Endothelial cell of umbilical vein (primary cell): ENCODE data around the gene LCN15. TPM values are rescaled to one million over a fixed set of nuclear protein-coding genes. Genes with fewer than 3 reads are reported as not detected.

Source experiments
- BruUV-seq: library from RNA; stranded (reverse); fragments of 400-500 nt; replicated peaks from 2 replicates; lab custom pipeline; 2021; lab: Mats Ljungman, UMichigan
- CTCF ChIA-PET: fragments of 300-600, 350-600 bp; sonication (Branson Sonifier 250); formaldehyde crosslinking; loops from one replicate; lab custom pipeline; 2021; ENCODE audit warnings: antibody characterized with exemption, inconsistent platforms; lab: Charles Lee
- POLR2A ChIA-PET: fragments of 300-600, 350-600 bp; sonication (Branson Sonifier 250); formaldehyde crosslinking; loops from one replicate; lab custom pipeline; 2021; ENCODE audit warnings: antibody characterized with exemption, inconsistent platforms; lab: Charles Lee
- DNase-seq: peaks from one replicate; pipeline ENCODE4 v3.0.0-alpha.2; 2011; ENCODE audit warnings: low read depth, low spot score
- FAIRE-seq: peaks from 2 replicates; lab custom pipeline; 2011; peaks lifted over from hg19 to GRCh38; lab: Jason Lieb, UNC
- H2AFZ ChIP-seq: 2 replicates; pipeline ENCODE4 v1.6.0; 2012; ENCODE audit warnings: low read depth, low read length, control low read depth, inconsistent platforms
- H3K27ac ChIP-seq: 2 replicates; pipeline ENCODE4 v1.5.1; 2011; ENCODE audit warnings: low read depth, mild to moderate bottlenecking, control low read depth, low read length, moderate library complexity; ENCODE audit not compliant: insufficient read depth
- H3K27me3 ChIP-seq, 2 experiments: 2 replicates each; pipeline versions ENCODE4 v1.6.0 to v1.6.1; 2011; ENCODE audit warnings: low read length in 2 of 2, mixed read lengths in 1 of 2; ENCODE audit not compliant: control insufficient read depth in 2 of 2, insufficient read depth in 2 of 2
- H3K36me3 ChIP-seq, 2 experiments: 2 replicates in 1 of 2; 3 replicates in 1 of 2; pipeline ENCODE4 v1.5.1; 2011; ENCODE audit warnings: low read length in 2 of 2, mild to moderate bottlenecking in 1 of 2, moderate library complexity in 1 of 2; ENCODE audit not compliant: control insufficient read depth in 2 of 2, insufficient read depth in 2 of 2; ENCODE audit errors: extremely low read depth in 1 of 2
- H3K4me1 ChIP-seq: 3 replicates; pipeline ENCODE4 v1.5.1; 2011; ENCODE audit warnings: mild to moderate bottlenecking, low read length; ENCODE audit not compliant: control insufficient read depth, insufficient read depth; ENCODE audit errors: extremely low read depth
- H3K4me2 ChIP-seq: 2 replicates; pipeline ENCODE4 v1.6.1; 2011; ENCODE audit warnings: low read length, control low read depth, mixed read lengths; ENCODE audit not compliant: insufficient read depth
- H3K4me3 ChIP-seq, 3 experiments: fragments of 200-600 bp in 1 of 3; sonication (generic), shearing (Covaris generic) in 1 of 3; replicated peaks in 1 of 3; 2 replicates each; pipeline ENCODE4 v1.5.1; 2011 to 2016; ENCODE audit warnings: control low read depth in 3 of 3, low read length in 3 of 3, mild to moderate bottlenecking in 2 of 3, inconsistent platforms in 1 of 3, low read depth in 1 of 3, moderate library complexity in 1 of 3; ENCODE audit not compliant: insufficient read depth in 1 of 3
- H3K79me2 ChIP-seq: 2 replicates; pipeline ENCODE4 v1.6.0; 2012; ENCODE audit warnings: low read length, inconsistent platforms; ENCODE audit not compliant: control insufficient read depth, insufficient read depth
- H3K9ac ChIP-seq: replicated peaks from 2 replicates; pipeline ENCODE3; 2011; ENCODE audit warnings: low read length, control low read depth; ENCODE audit not compliant: insufficient read depth; ENCODE audit errors: extremely low read depth
- H3K9me1 ChIP-seq: replicated peaks from 3 replicates; pipeline ENCODE4 v1.6.0; 2011; ENCODE audit warnings: mild to moderate bottlenecking, low read length; ENCODE audit not compliant: control insufficient read depth, insufficient read depth; ENCODE audit errors: extremely low read depth
- H3K9me3 ChIP-seq: replicated peaks from 2 replicates; pipeline ENCODE4 v1.5.1; 2012; ENCODE audit warnings: low read length, inconsistent platforms; ENCODE audit not compliant: control insufficient read depth, insufficient read depth
- H4K20me1 ChIP-seq: replicated peaks from 2 replicates; pipeline ENCODE3; 2011; ENCODE audit warnings: mild to moderate bottlenecking, low read length; ENCODE audit not compliant: control insufficient read depth, insufficient read depth; ENCODE audit errors: extremely low read depth
- EZH2 ChIP-seq: IDR thresholded peaks from 2 replicates; pipeline ENCODE4 v1.6.1; 2012; ENCODE audit warnings: borderline replicate concordance, low read depth, mild to moderate bottlenecking, moderate library complexity, low read length, inconsistent platforms; ENCODE audit not compliant: severe bottlenecking
- FOS ChIP-seq: IDR thresholded peaks from 2 replicates; pipeline ENCODE4 v1.6.1; 2011; ENCODE audit warnings: mild to moderate bottlenecking, low read length, moderate library complexity, borderline replicate concordance; ENCODE audit not compliant: insufficient read depth
- GATA2 ChIP-seq: IDR thresholded peaks from 2 replicates; pipeline ENCODE4 v1.7.0; 2011; ENCODE audit warnings: low read depth, mild to moderate bottlenecking, moderate library complexity, mixed read lengths, low read length; ENCODE audit not compliant: insufficient read length, insufficient read depth
- JUN ChIP-seq: IDR thresholded peaks from 2 replicates; pipeline ENCODE4 v1.6.1; 2011; ENCODE audit warnings: borderline replicate concordance, low read depth; ENCODE audit not compliant: insufficient read length, insufficient read depth
- MYC ChIP-seq: IDR thresholded peaks from one replicate; pipeline ENCODE4 v1.6.1; 2011; ENCODE audit warnings: mild to moderate bottlenecking, low read depth, low read length
- POLR2A ChIP-seq: IDR thresholded peaks from 2 replicates; pipeline ENCODE4 v1.6.1; 2012; ENCODE audit warnings: low read depth, mild to moderate bottlenecking, control low read depth, low read length
- POLR2AphosphoS5 ChIP-seq: IDR thresholded peaks from 2 replicates; pipeline ENCODE4 v1.6.1; 2012; ENCODE audit warnings: low read depth, mild to moderate bottlenecking, control low read depth, low read length, moderate library complexity; ENCODE audit not compliant: insufficient read depth
- dilution Hi-C: fragments of 300-500 bp; cut with MboI; formaldehyde crosslinking; loops from one replicate; pipeline ENCODE4 v1.15.0; 2019; ENCODE audit warnings: low sequenced_read_pairs; ENCODE audit not compliant: extremely low pct_ligation_motif_present
- intact Hi-C: fragments of 100-400 bp; cut with micrococcal nuclease; formaldehyde crosslinking; loops from one replicate; pipeline ENCODE4 v1.10.0; 2022
- polyA plus RNA-seq, 4 experiments: library from polyadenylated mRNA; depleted of rRNA in 3 of 4; stranded (reverse) in 3 of 4; unstranded in 1 of 4; fragments of >200 nt; gene quantifications; 2 replicates each; pipeline versions ENCODE4 v1.2.1 to v1.2.3, GENCODE V29; 2011 to 2012; ENCODE audit warnings: missing spikeins in 1 of 4
- total RNA-seq: library from RNA; stranded (reverse); gene quantifications from 2 replicates; pipeline ENCODE4 v1.2.3, GENCODE V29; 2021
- TF ChIP-seq, protein P1 (sequence below), 2 donors: IDR thresholded peaks; 1 replicate in 1 of 2; 2 replicates in 1 of 2; pipeline ENCODE4 v1.5.1; 2011; ENCODE audit warnings: low read length in 2 of 2, mild to moderate bottlenecking in 2 of 2, moderate library complexity in 2 of 2, control low read depth in 1 of 2, inconsistent platforms in 1 of 2, low read depth in 1 of 2; ENCODE audit not compliant: insufficient read depth in 1 of 2; ENCODE audit errors: extremely low read depth in 1 of 2
- TF ChIP-seq, protein P2 (sequence below): IDR thresholded peaks from 2 replicates; pipeline ENCODE4 v1.6.1; 2011; ENCODE audit not compliant: insufficient read depth, insufficient read length

The LCN15 gene
- total and polyA plus RNA-seq, 2 donors (not counting 3 experiments of a cell fraction or from before 2014, with no cell fraction given) = not detected

DNA sequence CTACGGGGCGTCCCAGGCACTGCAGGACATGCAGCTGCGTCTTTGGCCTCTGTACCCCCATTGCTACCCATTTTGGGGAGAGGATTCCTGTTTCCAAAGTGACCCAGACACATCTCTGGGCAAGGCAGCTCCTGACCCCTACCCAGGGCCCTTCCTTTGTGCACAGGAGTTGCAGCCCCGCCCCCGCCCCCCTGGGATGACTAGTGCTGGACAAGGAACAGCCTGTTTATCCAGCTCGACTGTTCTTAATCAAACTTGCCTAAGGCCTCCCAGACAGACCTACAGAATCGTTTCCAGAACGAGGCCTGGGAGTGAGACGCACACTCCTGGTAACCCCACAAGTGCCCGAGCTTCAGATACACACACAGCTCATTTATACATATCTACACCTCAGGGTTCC is 38.7 kb downstream of the LCN15 start:
- ChIA-PET POLR2A (interaction anchor here (1.1 kb wide), 1 partner anchor 12 kb away, joined by 10 read pairs; no protein-coding TSS in a partner anchor), CTCF (interaction anchor here (0.6 to 0.9 kb wide), 2 partner anchors 10 to 12 kb away, joined by 3 read pairs; no protein-coding TSS in a partner anchor)
- FAIRE-seq (no peak), DNase-seq (peak; percentile 67)
- intact Hi-C loops (loop anchor here (2.0 to 5.0 kb wide), 2 partner anchors 53 to 67 kb away; partner anchors contain the start of gene TMEM141), dilution Hi-C loops (no loop called here)
- no peaks in the 10 kb centered on the region for H3K9me1 ChIP-seq
- H2AFZ ChIP-seq = no peak overlapping the region
- TF ChIP-seq EZH2 (no peak), MYC (no peak), GATA2 (no peak), JUN (no peak), FOS (no peak), POLR2AphosphoS5 (no peak), POLR2A (no peak)
- TF ChIP-seq, protein P1, sequence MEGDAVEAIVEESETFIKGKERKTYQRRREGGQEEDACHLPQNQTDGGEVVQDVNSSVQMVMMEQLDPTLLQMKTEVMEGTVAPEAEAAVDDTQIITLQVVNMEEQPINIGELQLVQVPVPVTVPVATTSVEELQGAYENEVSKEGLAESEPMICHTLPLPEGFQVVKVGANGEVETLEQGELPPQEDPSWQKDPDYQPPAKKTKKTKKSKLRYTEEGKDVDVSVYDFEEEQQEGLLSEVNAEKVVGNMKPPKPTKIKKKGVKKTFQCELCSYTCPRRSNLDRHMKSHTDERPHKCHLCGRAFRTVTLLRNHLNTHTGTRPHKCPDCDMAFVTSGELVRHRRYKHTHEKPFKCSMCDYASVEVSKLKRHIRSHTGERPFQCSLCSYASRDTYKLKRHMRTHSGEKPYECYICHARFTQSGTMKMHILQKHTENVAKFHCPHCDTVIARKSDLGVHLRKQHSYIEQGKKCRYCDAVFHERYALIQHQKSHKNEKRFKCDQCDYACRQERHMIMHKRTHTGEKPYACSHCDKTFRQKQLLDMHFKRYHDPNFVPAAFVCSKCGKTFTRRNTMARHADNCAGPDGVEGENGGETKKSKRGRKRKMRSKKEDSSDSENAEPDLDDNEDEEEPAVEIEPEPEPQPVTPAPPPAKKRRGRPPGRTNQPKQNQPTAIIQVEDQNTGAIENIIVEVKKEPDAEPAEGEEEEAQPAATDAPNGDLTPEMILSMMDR (IDR thresholded peaks at IDR 0.05; ENCODE audit: extremely low read depth in 1 of 2, insufficient read depth in 1 of 2, low read depth in 1 of 2, low read length in 2 of 2) = no peak
- TF ChIP-seq, protein P2, sequence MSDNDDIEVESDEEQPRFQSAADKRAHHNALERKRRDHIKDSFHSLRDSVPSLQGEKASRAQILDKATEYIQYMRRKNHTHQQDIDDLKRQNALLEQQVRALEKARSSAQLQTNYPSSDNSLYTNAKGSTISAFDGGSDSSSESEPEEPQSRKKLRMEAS = no peak
- H3K4me2 ChIP-seq = peak overlapping the region; percentile 67
- H3K36me3 ChIP-seq = peaks cover 12 to 36% of the 10 kb centered on the region in 2 experiments
- H3K4me1 ChIP-seq = peaks cover 53% of the 10 kb centered on the region
- no TSS peak for BruUV-seq
- H3K9me3 ChIP-seq = no peaks in the 10 kb centered on the region
- no peaks in the 10 kb centered on the region for H3K27me3 ChIP-seq
- peaks cover 81% of the 10 kb centered on the region for H3K79me2 ChIP-seq
- H4K20me1 ChIP-seq = no peaks in the 10 kb centered on the region
- peak overlapping the region; percentile 30 for H3K27ac ChIP-seq
- H3K4me3 ChIP-seq = peak overlapping the region; percentile 3 to 89 (median 70)
- peak overlapping the region; percentile 67 for H3K9ac ChIP-seq
